HEK293 (cell line): Measurements from ENCODE around the gene METTL26.
A peak's percentile ranks its signal among the peaks of the same experiment; 100 is the strongest.

ENCODE experiments used
- HIC1 ChIP-seq: fragments of 450-650 bp; formaldehyde crosslinking; IDR thresholded peaks from 2 replicates; pipeline ENCODE4 v1.5.1; 2016; ENCODE audit warnings: missing biosample characterization, missing genetic modification characterization
- KLF17 ChIP-seq: fragments of 450-650 bp; formaldehyde crosslinking; IDR thresholded peaks from 2 replicates; pipeline ENCODE4 v1.5.1; 2016; ENCODE audit warnings: missing biosample characterization, missing genetic modification characterization
- KLF9 ChIP-seq: fragments of 450-650 bp; formaldehyde crosslinking; IDR thresholded peaks from 2 replicates; pipeline ENCODE4 v1.5.1; 2016; ENCODE audit warnings: missing biosample characterization, missing genetic modification characterization, low read depth
- PBX3 ChIP-seq: sonication (generic); formaldehyde crosslinking; IDR thresholded peaks from 2 replicates; pipeline ENCODE4 v1.8.1; 2022; ENCODE audit warnings: mild to moderate bottlenecking, moderate library complexity, missing genetic modification reagents
- PRDM10 ChIP-seq: fragments of 450-650 bp; formaldehyde crosslinking; IDR thresholded peaks from 2 replicates; pipeline ENCODE4 v1.5.1; 2016; ENCODE audit warnings: missing biosample characterization, missing genetic modification characterization
- PRDM4 ChIP-seq: fragments of 450-650 bp; formaldehyde crosslinking; IDR thresholded peaks from 2 replicates; pipeline ENCODE4 v1.5.1; 2017; ENCODE audit warnings: missing biosample characterization, missing genetic modification characterization
- SCRT2 ChIP-seq: fragments of 450-650 bp; formaldehyde crosslinking; IDR thresholded peaks from 2 replicates; pipeline ENCODE4 v1.5.1; 2016; ENCODE audit warnings: missing biosample characterization, missing genetic modification characterization
- YY2 ChIP-seq: fragments of 450-650 bp; formaldehyde crosslinking; IDR thresholded peaks from 2 replicates; pipeline ENCODE4 v1.5.1; 2016; ENCODE audit warnings: missing biosample characterization, missing genetic modification characterization
- ZBTB10 ChIP-seq: fragments of 450-650 bp; formaldehyde crosslinking; IDR thresholded peaks from 2 replicates; pipeline ENCODE4 v1.5.1; 2016; ENCODE audit warnings: missing biosample characterization, missing genetic modification characterization
- ZBTB48 ChIP-seq: fragments of 450-650 bp; formaldehyde crosslinking; IDR thresholded peaks from 2 replicates; pipeline ENCODE4 v1.5.1; 2016; ENCODE audit warnings: missing biosample characterization, missing genetic modification characterization
- ZNF132 ChIP-seq: fragments of 450-650 bp; formaldehyde crosslinking; IDR thresholded peaks from 2 replicates; pipeline ENCODE4 v1.5.1; 2017; ENCODE audit warnings: missing biosample characterization, missing genetic modification characterization, borderline replicate concordance
- ZNF146 ChIP-seq: fragments of 450-650 bp; formaldehyde crosslinking; IDR thresholded peaks from 2 replicates; pipeline ENCODE4 v1.5.1; 2016; ENCODE audit warnings: missing biosample characterization, missing genetic modification characterization
- ZNF169 ChIP-seq: fragments of 450-650 bp; formaldehyde crosslinking; IDR thresholded peaks from 2 replicates; pipeline ENCODE4 v1.5.1; 2016; ENCODE audit warnings: missing biosample characterization, missing genetic modification characterization
- ZNF202 ChIP-seq: fragments of 450-650 bp; formaldehyde crosslinking; IDR thresholded peaks from 2 replicates; pipeline ENCODE4 v1.5.1; 2016; ENCODE audit warnings: missing biosample characterization, missing genetic modification characterization, borderline replicate concordance
- ZNF394 ChIP-seq: fragments of 450-650 bp; formaldehyde crosslinking; IDR thresholded peaks from 2 replicates; pipeline ENCODE4 v1.5.1; 2016; ENCODE audit warnings: missing biosample characterization, missing genetic modification characterization, mild to moderate bottlenecking, moderate library complexity, borderline replicate concordance
- ZNF449 ChIP-seq: fragments of 450-650 bp; formaldehyde crosslinking; IDR thresholded peaks from 2 replicates; pipeline ENCODE4 v1.5.1; 2017; ENCODE audit warnings: missing biosample characterization, mild to moderate bottlenecking, missing genetic modification characterization, moderate library complexity
- ZNF488 ChIP-seq: fragments of 450-650 bp; formaldehyde crosslinking; IDR thresholded peaks from 2 replicates; pipeline ENCODE4 v1.5.1; 2016; ENCODE audit warnings: missing biosample characterization, missing genetic modification characterization
- ZNF610 ChIP-seq: fragments of 450-650 bp; formaldehyde crosslinking; IDR thresholded peaks from 2 replicates; pipeline ENCODE4 v1.5.1; 2016; ENCODE audit warnings: missing biosample characterization, missing genetic modification characterization, borderline replicate concordance
- ZNF76 ChIP-seq: fragments of 450-650 bp; formaldehyde crosslinking; IDR thresholded peaks from 2 replicates; pipeline ENCODE4; 2016; ENCODE audit warnings: low read depth, missing biosample characterization, missing genetic modification characterization, borderline replicate concordance
- ZNF843 ChIP-seq: fragments of 450-650 bp; formaldehyde crosslinking; IDR thresholded peaks from 2 replicates; pipeline ENCODE4 v1.5.1; 2016; ENCODE audit warnings: missing biosample characterization, missing genetic modification characterization
- ZSCAN30 ChIP-seq: fragments of 450-650 bp; IDR thresholded peaks from 2 replicates; pipeline ENCODE4 v1.5.1; 2018; ENCODE audit warnings: missing biosample characterization, mild to moderate bottlenecking, missing genetic modification characterization, moderate library complexity

Gene METTL26

GRCh38 chr16:684071-684794 lies 48.1 kb upstream of the METTL26 start, which contains the start of gene JMJD8 (continued):
- TF ChIP-seq ZNF146 (tag by site-specific recombination) (no peak), KLF17 (tag by site-specific recombination) (peak; percentile 93), PRDM10 (tag by site-specific recombination) (0 out of 2 replicates have a peak, but pooled peaks have one; percentile 14), ZNF76 (peak; percentile 94), ZNF394 (tag by site-specific recombination) (peak; percentile 38; the same call in 1 of the 2 replicates), HIC1 (tag by site-specific recombination) (peak; percentile 71), ZNF132 (tag by site-specific recombination) (no peak), PRDM4 (peak; percentile 16; the same call in 1 of the 2 replicates), KLF9 (tag by site-specific recombination) (peak; percentile 13; the same call in 1 of the 2 replicates), SCRT2 (no peak), ZNF843 (tag by site-specific recombination) (peak; percentile 57), PBX3 (0 out of 2 replicates have a peak, but pooled peaks have one; percentile 12), ZNF202 (no peak), YY2 (tag by site-specific recombination) (no peak; the same call in 1 of the 2 replicates), ZNF610 (tag by site-specific recombination) (peak; percentile 36; the same call in 1 of the 2 replicates), ZNF449 (tag by site-specific recombination) (peak; percentile 58; the same call in 1 of the 2 replicates), ZBTB48 (tag by site-specific recombination) (0 out of 2 replicates have a peak, but pooled peaks have one; percentile 3), ZSCAN30 (tag by site-specific recombination) (peak; percentile 24), ZNF488 (tag by site-specific recombination) (no peak), ZBTB10 (no peak), ZNF169 (no peak)
